HG03354 (cell line): ENCODE measurements around the gene KRTCAP2.

Source experiments
- ATAC-seq: cut with Tn5 transposase; IDR thresholded peaks from one replicate; pipeline ENCODE4 v1.9.1; 2021; ENCODE audit warnings: mild to moderate bottlenecking; ENCODE audit not compliant: unreplicated experiment, poor library complexity, severe bottlenecking

KRTCAP2 gene

DNA sequence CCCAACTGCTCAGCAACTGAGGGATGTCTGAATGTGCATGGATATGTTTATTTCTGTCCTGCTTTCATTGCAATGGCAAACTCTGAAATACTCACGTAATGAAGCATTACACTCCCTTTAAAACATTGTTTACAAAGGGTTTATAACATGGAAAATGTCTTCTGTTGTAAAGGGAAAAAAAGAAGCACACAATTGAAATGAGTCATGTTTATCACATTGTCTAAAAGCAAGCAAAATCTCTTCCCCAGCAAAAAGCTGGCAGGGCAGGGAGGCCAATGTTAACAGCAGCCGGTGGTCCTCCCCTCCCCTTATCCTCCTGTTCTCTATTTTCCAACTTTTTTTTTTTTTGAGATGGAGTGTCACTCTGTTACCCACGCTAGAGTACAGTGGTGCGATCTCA lies 49.3 kb downstream of the KRTCAP2 start:
- ATAC-seq = no peak

DNA sequence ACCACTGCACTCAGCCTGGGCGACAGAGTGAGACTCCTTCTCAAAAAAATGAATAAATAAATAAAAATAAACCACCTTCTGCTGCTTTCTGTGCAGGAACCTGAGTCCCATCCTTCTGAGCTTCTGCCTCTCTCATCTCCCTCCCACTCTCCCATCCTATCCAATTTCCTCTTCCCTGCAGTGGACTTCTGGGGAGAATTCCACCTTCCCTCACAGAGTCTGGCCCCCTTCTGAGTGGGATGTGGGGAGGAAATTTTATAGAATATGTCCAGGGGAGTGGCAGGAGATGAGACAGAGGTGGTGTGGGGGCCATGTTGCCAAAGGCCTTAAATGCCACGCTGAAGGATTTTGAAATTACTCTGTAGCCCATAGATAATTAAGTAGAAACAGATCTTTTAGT lies 50.8 kb downstream of the KRTCAP2 start:
- ATAC-seq = no peak

DNA sequence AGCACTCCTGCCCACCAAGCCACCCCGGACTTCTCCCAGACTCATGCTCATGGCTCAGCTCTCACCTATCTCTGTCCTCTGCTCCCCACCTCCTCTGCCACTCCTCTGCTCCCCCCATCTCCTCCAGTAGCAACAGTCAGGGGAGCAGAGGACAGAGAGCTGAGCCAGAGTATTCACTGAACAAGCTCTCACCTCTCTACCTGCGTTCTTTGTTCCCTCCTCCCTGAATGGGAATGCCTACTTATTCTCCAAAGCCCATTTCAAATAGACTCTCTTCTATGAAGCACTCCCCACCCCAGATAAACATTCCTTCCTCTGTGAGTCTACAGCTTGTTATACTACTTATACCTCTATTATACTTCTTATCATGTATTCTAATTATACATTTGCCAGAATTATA lies 51.9 kb downstream of the KRTCAP2 start:
- no peak for ATAC-seq

DNA sequence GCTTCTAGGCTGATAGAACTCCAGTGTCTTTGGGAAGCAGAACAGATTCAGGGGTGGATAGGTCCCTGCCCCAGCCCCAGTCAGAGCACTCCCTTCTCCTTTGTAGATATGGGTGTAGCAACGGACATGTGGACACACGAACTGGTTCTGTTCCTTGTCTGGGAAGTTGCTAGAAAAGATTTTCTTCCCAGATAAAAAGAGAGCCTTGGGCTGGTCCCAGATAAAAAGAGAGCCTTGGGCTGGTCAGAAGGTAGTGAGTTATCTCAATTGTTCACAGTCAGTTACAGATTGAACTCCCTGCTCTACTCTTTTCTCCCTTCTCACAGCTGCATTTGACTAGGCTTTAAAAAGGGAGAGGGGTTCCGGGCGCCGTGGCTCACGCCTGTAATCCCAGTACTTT lies 52.9 kb downstream of the KRTCAP2 start:
- ATAC-seq = no peak
